Activated naive CD4-positive, alpha-beta T cell treated with Interleukin-2 at 50 U/mL for 16 hours (primary cell): ENCODE measurements around the gene MLC1.

Experiments
- DNase-seq: peaks from one replicate; pipeline ENCODE4 v3.0.0-alpha.2; 2020

Gene MLC1

DNA sequence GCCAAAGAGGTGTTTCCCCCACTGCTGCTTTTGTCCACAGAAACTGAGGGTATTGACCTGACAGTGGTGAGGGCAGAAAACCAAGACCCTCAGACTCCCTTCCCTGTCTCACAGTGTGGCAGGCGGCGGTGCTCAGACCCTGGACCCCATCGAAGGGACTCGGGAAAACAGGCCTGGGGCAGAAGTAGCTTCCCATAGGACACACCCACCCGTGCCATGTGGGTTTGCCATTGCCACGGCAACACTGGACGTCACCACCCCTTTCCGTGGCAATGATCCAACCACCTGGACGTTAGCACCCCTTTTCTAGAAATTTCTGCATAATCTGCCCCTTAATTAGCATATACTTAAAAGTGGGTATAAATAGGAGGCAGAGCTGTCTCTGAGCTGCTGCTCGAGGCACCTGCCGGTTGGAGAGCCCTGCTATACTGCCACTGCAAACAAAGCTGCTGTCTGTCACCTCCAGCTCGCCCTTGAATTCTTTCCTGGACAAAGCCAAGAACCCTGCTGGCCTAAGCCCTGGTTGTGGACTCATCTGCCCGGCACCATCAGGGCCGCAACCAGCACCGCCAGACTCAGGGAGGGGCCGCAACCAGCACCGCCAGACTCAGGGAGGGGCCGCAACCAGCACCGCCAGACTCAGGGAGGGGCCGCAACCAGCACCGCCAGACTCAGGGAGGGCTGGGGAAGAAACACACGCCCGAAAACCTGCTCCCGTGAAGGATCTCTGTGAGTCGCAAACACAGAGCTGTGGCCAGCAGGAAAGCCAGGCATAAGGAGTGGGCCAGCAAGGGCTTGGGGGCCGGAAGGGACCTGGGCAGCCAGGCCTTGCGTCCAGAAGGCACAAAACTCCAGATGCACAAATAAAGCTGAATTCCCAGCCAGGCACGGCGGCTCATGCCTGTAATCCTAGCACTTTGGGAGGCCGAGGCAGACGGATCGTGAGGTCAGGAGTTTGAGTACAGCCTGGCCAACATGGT, 10.4 kb downstream of the MLC1 start:
- DNase-seq = no peak

DNA sequence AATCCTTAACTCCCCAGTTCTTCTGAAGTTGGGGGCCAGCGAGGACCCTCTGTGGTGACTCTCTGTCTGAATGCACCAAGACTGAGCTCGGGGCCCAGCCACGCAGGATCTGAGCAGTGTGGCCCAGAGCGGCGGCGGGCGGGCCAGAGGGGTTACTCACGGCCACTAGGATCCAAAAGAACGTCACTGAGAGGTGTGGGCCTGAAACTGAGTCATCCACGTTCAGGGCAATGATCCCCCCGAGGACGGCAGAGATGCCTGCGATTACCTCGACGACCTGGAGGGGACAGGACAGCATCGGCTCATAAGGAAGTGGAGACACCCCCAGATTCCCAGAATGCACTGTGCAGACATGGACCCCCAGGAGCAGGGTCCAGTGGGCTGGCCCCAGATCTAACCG, 11.2 kb downstream of the MLC1 start:
- no peak for DNase-seq

- DNase-seq = no peak
Observed at GRCh38 chr22:50072714-50073538, 12.3 kb downstream of the MLC1 start.

- no peak for DNase-seq
Observed at GRCh38 chr22:50072167-50072555, 13.1 kb downstream of the MLC1 start.

GRCh38 chr22:50071432-50072166, 13.6 kb downstream of the MLC1 start:
- no peak for DNase-seq

DNA sequence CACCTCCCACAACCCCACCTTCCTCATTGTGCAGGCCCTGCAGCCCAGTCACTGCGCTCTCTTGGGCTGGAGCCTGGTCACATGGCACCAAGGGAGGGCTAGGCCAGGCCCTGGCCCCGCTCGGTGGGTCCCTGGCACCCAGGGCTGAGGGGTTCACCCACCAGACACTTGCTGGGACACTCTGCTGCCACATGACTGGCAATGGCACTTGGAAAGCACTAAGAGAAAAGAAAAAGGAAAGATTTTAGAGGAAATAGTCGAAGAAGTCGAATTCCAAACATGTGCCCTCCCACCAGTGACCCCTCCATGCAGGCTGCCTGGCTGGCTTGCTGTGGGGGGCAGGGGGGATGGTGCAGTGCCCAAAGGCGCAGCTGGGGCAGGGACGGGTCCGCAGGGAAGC, 14.9 kb downstream of the MLC1 start:
- DNase-seq = no peak

GRCh38 chr22:50068096-50068495, 17.1 kb downstream of the MLC1 start:
- DNase-seq = no peak

GRCh38 chr22:50067244-50067643, 18.0 kb downstream of the MLC1 start:
- no peak for DNase-seq

GRCh38 chr22:50064453-50064852, 20.8 kb downstream of the MLC1 start:
- DNase-seq = no peak

GRCh38 chr22:50063589-50064393, 21.4 kb downstream of the MLC1 start:
- no peak for DNase-seq

DNA sequence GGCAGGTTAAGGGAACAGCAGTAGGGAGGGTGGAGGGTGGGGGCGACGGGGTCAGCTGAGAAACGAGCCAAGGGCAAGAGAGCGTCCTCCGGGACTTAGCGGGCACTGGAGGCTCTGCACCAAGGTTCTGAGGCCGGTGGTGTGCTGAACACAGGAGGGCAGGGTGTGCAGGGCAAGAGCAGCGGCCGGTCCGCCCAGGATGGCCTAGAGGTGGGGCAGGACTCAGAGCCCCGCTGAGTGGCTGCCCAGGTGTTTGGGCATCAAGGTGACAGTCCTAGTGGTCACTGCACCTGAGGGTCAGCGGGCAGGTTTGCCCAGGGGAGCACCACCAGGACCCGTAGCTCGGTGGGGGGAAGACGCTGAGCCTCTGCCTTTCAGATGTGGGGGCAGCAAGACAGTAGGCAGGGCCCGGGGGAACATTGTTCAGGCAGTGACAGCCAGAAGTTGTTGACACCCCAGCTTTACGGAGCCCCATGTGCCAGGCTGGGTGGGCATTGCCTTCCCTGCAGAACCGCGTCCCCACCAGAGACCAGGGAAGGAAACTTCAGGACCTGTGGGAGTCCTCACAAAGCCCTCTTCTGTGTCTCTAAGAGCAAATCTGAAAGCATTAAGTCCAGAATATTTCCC, 22.6 kb downstream of the MLC1 start:
- no peak for DNase-seq

DNA sequence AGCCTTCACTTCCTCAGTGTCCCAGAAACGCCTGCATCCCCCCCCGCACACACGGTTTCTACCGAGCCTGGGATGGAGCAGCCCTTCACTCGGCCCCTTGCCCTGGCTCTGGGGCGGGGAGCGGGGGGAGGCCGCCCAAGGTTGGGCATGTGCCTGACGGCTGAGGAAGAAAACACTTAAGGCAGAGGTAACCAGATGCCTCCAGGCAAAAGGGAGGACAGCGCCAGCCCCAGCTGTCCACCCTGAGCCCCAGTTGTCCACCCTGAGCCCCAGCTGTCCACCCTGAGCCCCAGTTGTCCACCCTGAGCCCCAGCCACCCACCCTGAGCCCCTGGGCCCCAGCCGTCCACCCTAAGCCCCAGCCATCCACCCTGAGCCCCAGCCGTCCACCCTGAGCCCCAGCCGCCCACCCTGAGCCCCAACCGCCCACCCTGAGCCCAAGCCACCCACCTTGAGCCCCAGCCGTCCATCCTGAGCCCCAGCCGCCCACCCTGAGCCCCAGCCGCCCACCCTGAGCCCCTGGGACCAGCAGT, 23.3 kb downstream of the MLC1 start:
- no peak for DNase-seq

DNA sequence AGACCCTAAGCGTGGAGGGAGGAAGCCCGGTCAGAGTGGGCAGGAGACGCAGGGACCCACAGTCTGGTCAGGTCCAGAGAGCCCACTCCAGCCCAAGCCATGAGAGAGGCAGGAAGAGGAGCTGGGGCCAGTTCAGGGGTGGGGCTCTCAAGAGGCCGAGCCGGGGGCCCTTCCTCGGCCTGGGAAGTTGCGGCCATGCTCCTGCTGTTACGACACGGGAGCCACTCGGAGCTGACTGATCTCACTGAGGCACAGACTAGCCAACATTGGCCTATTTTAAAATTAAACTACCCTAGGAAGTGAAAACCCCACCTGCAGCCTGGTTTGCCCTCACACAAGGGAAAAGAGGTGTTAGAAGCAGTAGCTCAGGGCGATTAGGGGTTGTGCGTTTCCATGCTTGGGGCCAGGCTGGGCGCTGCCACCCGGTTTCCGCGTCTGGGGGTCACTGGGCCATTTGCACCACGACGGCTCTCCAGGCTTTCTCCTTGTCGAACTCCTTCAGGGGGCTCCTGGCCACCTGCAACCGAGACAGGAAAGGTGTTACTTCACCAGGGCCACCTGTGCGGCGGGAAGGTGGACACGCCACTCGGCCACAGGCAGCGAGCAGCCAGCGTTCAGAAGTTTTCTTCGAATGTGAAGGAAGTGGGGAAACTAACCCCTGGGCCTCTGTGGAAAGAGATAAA, 23.9 kb downstream of the MLC1 start:
- DNase-seq = no peak

GRCh38 chr22:50060441-50061140, 24.6 kb downstream of the MLC1 start:
- DNase-seq = no peak

GRCh38 chr22:50059881-50060262, 25.4 kb downstream of the MLC1 start:
- no peak for DNase-seq

DNA sequence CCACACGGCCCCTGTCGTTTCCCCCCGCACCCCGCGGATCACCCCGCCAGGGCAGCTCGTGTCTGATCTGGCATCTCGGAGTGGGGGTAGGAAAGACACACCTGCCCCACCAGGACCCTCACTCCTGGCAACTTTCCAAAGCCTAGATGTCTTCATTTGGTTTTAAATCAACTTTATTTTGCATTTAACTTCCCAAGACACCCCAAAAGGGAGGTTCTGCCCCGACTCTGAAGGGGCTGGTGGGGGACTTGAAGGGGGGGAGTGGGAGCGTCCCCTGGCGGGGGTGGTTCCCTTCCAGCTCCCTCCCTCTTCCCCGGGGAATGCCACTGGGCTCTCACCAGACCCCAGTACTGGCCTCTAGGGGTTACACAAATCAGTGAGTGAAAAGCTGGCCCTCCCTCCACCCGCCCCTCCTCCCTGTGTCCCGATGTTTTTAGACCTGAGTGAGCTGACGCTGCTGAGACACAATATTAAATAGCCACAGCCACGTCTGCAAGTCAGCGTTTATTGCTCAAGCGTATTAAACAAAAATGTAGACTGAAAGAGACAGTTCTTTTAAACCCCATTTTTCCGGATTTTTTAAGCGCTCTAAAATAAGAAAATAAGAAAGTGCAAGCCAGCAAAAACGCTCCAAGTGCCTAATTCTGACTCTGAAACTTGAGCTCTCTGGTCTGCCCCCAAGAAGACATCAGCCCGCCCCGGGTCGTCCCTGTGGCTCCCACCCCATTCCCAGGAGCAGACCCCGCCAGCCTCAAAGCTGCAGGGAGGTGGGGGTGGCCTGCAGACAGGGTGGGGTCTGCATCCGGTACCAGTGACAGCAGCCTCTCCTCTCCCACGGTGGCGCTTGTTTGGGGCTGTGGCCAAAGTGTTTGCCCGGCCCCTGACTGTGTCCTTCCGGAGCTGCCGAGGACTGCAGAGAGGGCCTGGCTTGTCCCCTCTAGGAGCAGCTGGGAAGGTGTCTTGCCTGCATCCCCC, 26.0 kb downstream of the MLC1 start:
- no peak for DNase-seq

- no peak for DNase-seq
Observed at GRCh38 chr22:50058061-50058905, 26.9 kb downstream of the MLC1 start, which contains the start of gene TTLL8. Gene TTLL8 (minus strand): TSS chr22:50058298.
